Uterus (tissue), 2 donors: ENCODE measurements around the gene UNKL.

Experiments
- CTCF ChIP-seq, 4 experiments: fragments of 200-600 bp in 2 of 4; fragments of 450-650 bp in 2 of 4; sonication (generic) in 2 of 4; IDR thresholded peaks; one replicate each; pipeline ENCODE4 v1.5.1; 2016 to 2019; ENCODE audit warnings: antibody characterized with exemption in 4 of 4, mild to moderate bottlenecking in 2 of 4, moderate library complexity in 1 of 4
- POLR2A ChIP-seq, 2 donors: fragments of 450-650 bp; IDR thresholded peaks; one replicate each; pipeline ENCODE4 v1.6.1; 2016; ENCODE audit warnings: antibody characterized with exemption in 2 of 2, mild to moderate bottlenecking in 1 of 2, moderate library complexity in 1 of 2

GRCh38 chr16:1445518-1446203 is 31.2 kb upstream of the UNKL start:
- no peak for TF ChIP-seq CTCF (IDR thresholded peaks at IDR 0.05)
- TF ChIP-seq POLR2A (IDR thresholded peaks at IDR 0.05) = no peak
